Endothelial cell of umbilical vein (primary cell): ENCODE measurements around the gene LRRC8E. TPM values are rescaled to one million over a fixed set of nuclear protein-coding genes. Genes with fewer than 3 reads are reported as not detected.

Experiments used
- BruUV-seq: library from RNA; stranded (reverse); fragments of 400-500 nt; replicated peaks from 2 replicates; lab custom pipeline; 2021; lab: Mats Ljungman, UMichigan
- CTCF ChIA-PET: fragments of 300-600, 350-600 bp; sonication (Branson Sonifier 250); formaldehyde crosslinking; loops from one replicate; lab custom pipeline; 2021; ENCODE audit warnings: antibody characterized with exemption, inconsistent platforms; lab: Charles Lee
- POLR2A ChIA-PET: fragments of 300-600, 350-600 bp; sonication (Branson Sonifier 250); formaldehyde crosslinking; loops from one replicate; lab custom pipeline; 2021; ENCODE audit warnings: antibody characterized with exemption, inconsistent platforms; lab: Charles Lee
- DNase-seq: peaks from one replicate; pipeline ENCODE4 v3.0.0-alpha.2; 2011; ENCODE audit warnings: low read depth, low spot score
- FAIRE-seq: peaks from 2 replicates; lab custom pipeline; 2011; peaks lifted over from hg19 to GRCh38; lab: Jason Lieb, UNC
- H2AFZ ChIP-seq: 2 replicates; pipeline ENCODE4 v1.6.0; 2012; ENCODE audit warnings: low read depth, low read length, control low read depth, inconsistent platforms
- H3K27ac ChIP-seq: 2 replicates; pipeline ENCODE4 v1.5.1; 2011; ENCODE audit warnings: low read depth, mild to moderate bottlenecking, control low read depth, low read length, moderate library complexity; ENCODE audit not compliant: insufficient read depth
- H3K27me3 ChIP-seq, 2 experiments: 2 replicates each; pipeline versions ENCODE4 v1.6.0 to v1.6.1; 2011; ENCODE audit warnings: low read length in 2 of 2, mixed read lengths in 1 of 2; ENCODE audit not compliant: control insufficient read depth in 2 of 2, insufficient read depth in 2 of 2
- H3K36me3 ChIP-seq, 2 experiments: 2 replicates in 1 of 2; 3 replicates in 1 of 2; pipeline ENCODE4 v1.5.1; 2011; ENCODE audit warnings: low read length in 2 of 2, mild to moderate bottlenecking in 1 of 2, moderate library complexity in 1 of 2; ENCODE audit not compliant: control insufficient read depth in 2 of 2, insufficient read depth in 2 of 2; ENCODE audit errors: extremely low read depth in 1 of 2
- H3K4me1 ChIP-seq: 3 replicates; pipeline ENCODE4 v1.5.1; 2011; ENCODE audit warnings: mild to moderate bottlenecking, low read length; ENCODE audit not compliant: control insufficient read depth, insufficient read depth; ENCODE audit errors: extremely low read depth
- H3K4me2 ChIP-seq: 2 replicates; pipeline ENCODE4 v1.6.1; 2011; ENCODE audit warnings: low read length, control low read depth, mixed read lengths; ENCODE audit not compliant: insufficient read depth
- H3K4me3 ChIP-seq, 3 experiments: fragments of 200-600 bp in 1 of 3; sonication (generic), shearing (Covaris generic) in 1 of 3; replicated peaks in 1 of 3; 2 replicates each; pipeline ENCODE4 v1.5.1; 2011 to 2016; ENCODE audit warnings: control low read depth in 3 of 3, low read length in 3 of 3, mild to moderate bottlenecking in 2 of 3, inconsistent platforms in 1 of 3, low read depth in 1 of 3, moderate library complexity in 1 of 3; ENCODE audit not compliant: insufficient read depth in 1 of 3
- H3K79me2 ChIP-seq: 2 replicates; pipeline ENCODE4 v1.6.0; 2012; ENCODE audit warnings: low read length, inconsistent platforms; ENCODE audit not compliant: control insufficient read depth, insufficient read depth
- H3K9ac ChIP-seq: replicated peaks from 2 replicates; pipeline ENCODE3; 2011; ENCODE audit warnings: low read length, control low read depth; ENCODE audit not compliant: insufficient read depth; ENCODE audit errors: extremely low read depth
- H3K9me1 ChIP-seq: replicated peaks from 3 replicates; pipeline ENCODE4 v1.6.0; 2011; ENCODE audit warnings: mild to moderate bottlenecking, low read length; ENCODE audit not compliant: control insufficient read depth, insufficient read depth; ENCODE audit errors: extremely low read depth
- H3K9me3 ChIP-seq: replicated peaks from 2 replicates; pipeline ENCODE4 v1.5.1; 2012; ENCODE audit warnings: low read length, inconsistent platforms; ENCODE audit not compliant: control insufficient read depth, insufficient read depth
- H4K20me1 ChIP-seq: replicated peaks from 2 replicates; pipeline ENCODE3; 2011; ENCODE audit warnings: mild to moderate bottlenecking, low read length; ENCODE audit not compliant: control insufficient read depth, insufficient read depth; ENCODE audit errors: extremely low read depth
- CTCF ChIP-seq, 2 donors: IDR thresholded peaks; 1 replicate in 1 of 2; 2 replicates in 1 of 2; pipeline ENCODE4 v1.5.1; 2011; ENCODE audit warnings: low read length in 2 of 2, mild to moderate bottlenecking in 2 of 2, moderate library complexity in 2 of 2, control low read depth in 1 of 2, inconsistent platforms in 1 of 2, low read depth in 1 of 2; ENCODE audit not compliant: insufficient read depth in 1 of 2; ENCODE audit errors: extremely low read depth in 1 of 2
- EZH2 ChIP-seq: IDR thresholded peaks from 2 replicates; pipeline ENCODE4 v1.6.1; 2012; ENCODE audit warnings: borderline replicate concordance, low read depth, mild to moderate bottlenecking, moderate library complexity, low read length, inconsistent platforms; ENCODE audit not compliant: severe bottlenecking
- FOS ChIP-seq: IDR thresholded peaks from 2 replicates; pipeline ENCODE4 v1.6.1; 2011; ENCODE audit warnings: mild to moderate bottlenecking, low read length, moderate library complexity, borderline replicate concordance; ENCODE audit not compliant: insufficient read depth
- GATA2 ChIP-seq: IDR thresholded peaks from 2 replicates; pipeline ENCODE4 v1.7.0; 2011; ENCODE audit warnings: low read depth, mild to moderate bottlenecking, moderate library complexity, mixed read lengths, low read length; ENCODE audit not compliant: insufficient read length, insufficient read depth
- JUN ChIP-seq: IDR thresholded peaks from 2 replicates; pipeline ENCODE4 v1.6.1; 2011; ENCODE audit warnings: borderline replicate concordance, low read depth; ENCODE audit not compliant: insufficient read length, insufficient read depth
- MAX ChIP-seq: IDR thresholded peaks from 2 replicates; pipeline ENCODE4 v1.6.1; 2011; ENCODE audit not compliant: insufficient read depth, insufficient read length
- MYC ChIP-seq: IDR thresholded peaks from one replicate; pipeline ENCODE4 v1.6.1; 2011; ENCODE audit warnings: mild to moderate bottlenecking, low read depth, low read length
- POLR2A ChIP-seq: IDR thresholded peaks from 2 replicates; pipeline ENCODE4 v1.6.1; 2012; ENCODE audit warnings: low read depth, mild to moderate bottlenecking, control low read depth, low read length
- POLR2AphosphoS5 ChIP-seq: IDR thresholded peaks from 2 replicates; pipeline ENCODE4 v1.6.1; 2012; ENCODE audit warnings: low read depth, mild to moderate bottlenecking, control low read depth, low read length, moderate library complexity; ENCODE audit not compliant: insufficient read depth
- dilution Hi-C: fragments of 300-500 bp; cut with MboI; formaldehyde crosslinking; loops from one replicate; pipeline ENCODE4 v1.15.0; 2019; ENCODE audit warnings: low sequenced_read_pairs; ENCODE audit not compliant: extremely low pct_ligation_motif_present
- intact Hi-C: fragments of 100-400 bp; cut with micrococcal nuclease; formaldehyde crosslinking; loops from one replicate; pipeline ENCODE4 v1.10.0; 2022
- polyA plus RNA-seq, 4 experiments: library from polyadenylated mRNA; depleted of rRNA in 3 of 4; stranded (reverse) in 3 of 4; unstranded in 1 of 4; fragments of >200 nt; gene quantifications; 2 replicates each; pipeline versions ENCODE4 v1.2.1 to v1.2.3, GENCODE V29; 2011 to 2012; ENCODE audit warnings: missing spikeins in 1 of 4
- total RNA-seq: library from RNA; stranded (reverse); gene quantifications from 2 replicates; pipeline ENCODE4 v1.2.3, GENCODE V29; 2021

Gene LRRC8E
- total and polyA plus RNA-seq, 2 donors (not counting 3 experiments of a cell fraction or from before 2014, with no cell fraction given) = 1.1 to 1.6 TPM

GRCh38 chr19:7865262-7865911, 22.9 kb upstream of the LRRC8E start:
- H3K9me3 ChIP-seq = no peaks in the 10 kb centered on the region
- no peak overlapping the region for H2AFZ ChIP-seq
- no peaks in the 10 kb centered on the region for H3K36me3 ChIP-seq
- H4K20me1 ChIP-seq = no peaks in the 10 kb centered on the region
- H3K4me3 ChIP-seq = no peak overlapping the region
- ChIA-PET CTCF (interaction anchor here (0.9 kb wide), 1 partner anchor 236 kb away, joined by 3 read pairs; the partner anchor contains the start of genes PET100 and XAB2), POLR2A (no interaction called here)
- dilution Hi-C loops (no loop called here), intact Hi-C loops (no loop called here)
- no peaks in the 10 kb centered on the region for H3K79me2 ChIP-seq
- peaks cover 7% of the 10 kb centered on the region for H3K4me1 ChIP-seq
- H3K9ac ChIP-seq = no peak overlapping the region
- H3K9me1 ChIP-seq = no peaks in the 10 kb centered on the region
- H3K27ac ChIP-seq = no peak overlapping the region
- FAIRE-seq (no peak), DNase-seq (no peak)
- no TSS peak for BruUV-seq
- peaks cover 12 to 21% of the 10 kb centered on the region in 2 experiments for H3K27me3 ChIP-seq
- no peak overlapping the region for H3K4me2 ChIP-seq
- no peak for TF ChIP-seq MYC
- TF ChIP-seq GATA2 = no peak
- TF ChIP-seq CTCF (IDR thresholded peaks at IDR 0.05; ENCODE audit: extremely low read depth in 1 of 2, insufficient read depth in 1 of 2, low read depth in 1 of 2, low read length in 2 of 2) = no peak
- no peak for TF ChIP-seq POLR2A
- no peak for TF ChIP-seq MAX
- TF ChIP-seq FOS = no peak
- TF ChIP-seq POLR2AphosphoS5 = no peak
- TF ChIP-seq JUN = no peak
- no peak for TF ChIP-seq EZH2
